SW 1271 (cell line): ENCODE measurements around the gene ACTA1.
"Not testable (repeated sequence)": the region's sequence is repeated elsewhere in the genome, so short reads cannot be mapped to it uniquely, and the experiment has no call there.

Source experiments
- DNase-seq, 2 experiments: peaks; one replicate each; lab custom pipeline; 2025; lab: John Stamatoyannopoulos, UW

Gene ACTA1

GRCh38 chr1:229409616-229410369 lies 24.1 kb downstream of the ACTA1 start:
- no peak for DNase-seq

GRCh38 chr1:229408458-229409037 lies 25.3 kb downstream of the ACTA1 start:
- no peak for DNase-seq

- DNase-seq: no peak
Measured at GRCh38 chr1:229407206-229408026, 26.5 kb downstream of the ACTA1 start.

- DNase-seq: no peak
Measured at GRCh38 chr1:229406798-229407197, 27.1 kb downstream of the ACTA1 start.

- DNase-seq: no peak
Measured at GRCh38 chr1:229403573-229403972, 30.3 kb downstream of the ACTA1 start.

GRCh38 chr1:229402993-229403392 lies 30.9 kb downstream of the ACTA1 start:
- DNase-seq: no peak

GRCh38 chr1:229402329-229402728 lies 31.6 kb downstream of the ACTA1 start:
- not testable (repeated sequence) for DNase-seq

- no peak for DNase-seq
Measured at GRCh38 chr1:229397762-229398161, 36.1 kb downstream of the ACTA1 start.

- DNase-seq: no peak
Measured at GRCh38 chr1:229396585-229397206, 37.2 kb downstream of the ACTA1 start.

- not testable (repeated sequence) for DNase-seq
Measured at GRCh38 chr1:229394517-229394916, 39.4 kb downstream of the ACTA1 start.

GRCh38 chr1:229392936-229393335 lies 41.0 kb downstream of the ACTA1 start:
- DNase-seq: no peak

GRCh38 chr1:229390130-229390529 lies 43.8 kb downstream of the ACTA1 start:
- DNase-seq: no peak

- no peak for DNase-seq
Measured at GRCh38 chr1:229388897-229389580, 44.9 kb downstream of the ACTA1 start.

GRCh38 chr1:229385853-229386456 lies 47.9 kb downstream of the ACTA1 start:
- no peak for DNase-seq

- no peak for DNase-seq
Measured at GRCh38 chr1:229384822-229385221, 49.1 kb downstream of the ACTA1 start.

GRCh38 chr1:229383961-229384360 lies 49.9 kb downstream of the ACTA1 start:
- DNase-seq: no peak

- no peak for DNase-seq
Measured at GRCh38 chr1:229383188-229383587, 50.7 kb downstream of the ACTA1 start.
